IMR-90 (cell line): ENCODE measurements around the gene EMILIN2.
"Not testable (repeated sequence)": the region's sequence is repeated elsewhere in the genome, so short reads cannot be mapped to it uniquely, and the experiment has no call there.

ENCODE experiments used
- CEBPB ChIP-seq: IDR thresholded peaks from 2 replicates; pipeline ENCODE4 v1.6.1; 2012; ENCODE audit warnings: low read depth, low read length, improper control_type of control experiment
- MAZ ChIP-seq: IDR thresholded peaks from 2 replicates; pipeline ENCODE4 v1.6.1; 2012; ENCODE audit warnings: low read depth, mild to moderate bottlenecking, low read length, improper control_type of control experiment, moderate library complexity, borderline replicate concordance
- NFE2L2 ChIP-seq: fragments of 150-350 bp; IDR thresholded peaks from 2 replicates; pipeline ENCODE4 v1.6.1; 2016; ENCODE audit warnings: low read depth, mild to moderate bottlenecking, low read length
- POLR2A ChIP-seq: IDR thresholded peaks from 2 replicates; pipeline ENCODE4 v1.6.1; 2012; ENCODE audit warnings: mild to moderate bottlenecking, low read depth, low read length
- TF ChIP-seq, protein P1 (sequence below): conservative IDR thresholded peaks from 2 replicates; pipeline ENCODE4 v1.5.1; 2012; ENCODE audit warnings: mild to moderate bottlenecking, low read depth, low read length, improper control_type of control experiment

- TF ChIP-seq, protein P1, sequence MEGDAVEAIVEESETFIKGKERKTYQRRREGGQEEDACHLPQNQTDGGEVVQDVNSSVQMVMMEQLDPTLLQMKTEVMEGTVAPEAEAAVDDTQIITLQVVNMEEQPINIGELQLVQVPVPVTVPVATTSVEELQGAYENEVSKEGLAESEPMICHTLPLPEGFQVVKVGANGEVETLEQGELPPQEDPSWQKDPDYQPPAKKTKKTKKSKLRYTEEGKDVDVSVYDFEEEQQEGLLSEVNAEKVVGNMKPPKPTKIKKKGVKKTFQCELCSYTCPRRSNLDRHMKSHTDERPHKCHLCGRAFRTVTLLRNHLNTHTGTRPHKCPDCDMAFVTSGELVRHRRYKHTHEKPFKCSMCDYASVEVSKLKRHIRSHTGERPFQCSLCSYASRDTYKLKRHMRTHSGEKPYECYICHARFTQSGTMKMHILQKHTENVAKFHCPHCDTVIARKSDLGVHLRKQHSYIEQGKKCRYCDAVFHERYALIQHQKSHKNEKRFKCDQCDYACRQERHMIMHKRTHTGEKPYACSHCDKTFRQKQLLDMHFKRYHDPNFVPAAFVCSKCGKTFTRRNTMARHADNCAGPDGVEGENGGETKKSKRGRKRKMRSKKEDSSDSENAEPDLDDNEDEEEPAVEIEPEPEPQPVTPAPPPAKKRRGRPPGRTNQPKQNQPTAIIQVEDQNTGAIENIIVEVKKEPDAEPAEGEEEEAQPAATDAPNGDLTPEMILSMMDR: not testable (repeated sequence)
- not testable (repeated sequence) for TF ChIP-seq POLR2A, CEBPB, NFE2L2, MAZ
Measured at GRCh38 chr18:2808640-2809039, 38.2 kb upstream of the EMILIN2 start.
